ENCODE measurements around the gene AIMP2.
"Not testable (repeated sequence)": the region's sequence is repeated elsewhere in the genome, so short reads cannot be mapped to it uniquely, and the experiment has no call there.

- TF ChIP-seq POLR2A (IDR thresholded peaks at IDR 0.05; ENCODE audit: low read length); GATA1 (IDR thresholded peaks at IDR 0.05; ENCODE audit: low read depth, low read length): not testable (repeated sequence)
Measured at GRCh38 chr7:6059941-6060340, 50.9 kb downstream of the AIMP2 start.

Data from erythroblast (primary cell).